Fibroblast of mammary gland (primary cell): Measurements from ENCODE around the gene PRRX2.
A peak's percentile ranks its signal among the peaks of the same experiment; 100 is the strongest.
"Not testable (repeated sequence)": the region's sequence is repeated elsewhere in the genome, so short reads cannot be mapped to it uniquely, and the experiment has no call there.

ENCODE experiments used
- DNase-seq: peaks from one replicate; pipeline ENCODE4 v3.0.0-alpha.2; 2010; ENCODE audit warnings: low read depth
- H3K4me3 ChIP-seq: 2 replicates; pipeline ENCODE4 v1.5.1; 2011; ENCODE audit warnings: low read depth, mild to moderate bottlenecking, low read length, moderate library complexity; ENCODE audit not compliant: control insufficient read depth
- CTCF ChIP-seq: conservative IDR thresholded peaks from 2 replicates; pipeline ENCODE4 v1.5.1; 2011; ENCODE audit warnings: low read depth, low read length, inconsistent platforms; ENCODE audit not compliant: control insufficient read depth, insufficient read depth

Gene PRRX2

GRCh38 chr9:129630967-129631673 is 34.3 kb upstream of the PRRX2 start:
- peak; percentile 65 for DNase-seq
- H3K4me3 ChIP-seq: no peak overlapping the region
- no peak for TF ChIP-seq CTCF

GRCh38 chr9:129631674-129632129 is 33.7 kb upstream of the PRRX2 start:
- no peak for DNase-seq
- no peak overlapping the region for H3K4me3 ChIP-seq
- TF ChIP-seq CTCF: no peak

GRCh38 chr9:129632460-129632859 is 33.0 kb upstream of the PRRX2 start:
- DNase-seq: peak; percentile 60
- no peak overlapping the region for H3K4me3 ChIP-seq
- TF ChIP-seq CTCF: no peak

GRCh38 chr9:129633207-129633606 is 32.2 kb upstream of the PRRX2 start:
- TF ChIP-seq CTCF: no peak
- no peak for DNase-seq
- H3K4me3 ChIP-seq: no peak overlapping the region

- no peak overlapping the region for H3K4me3 ChIP-seq
- TF ChIP-seq CTCF: no peak
- DNase-seq: no peak
These were observed 31.6 kb upstream of the PRRX2 start for GRCh38 chr9:129633848-129634247.

- no peak for TF ChIP-seq CTCF
- DNase-seq: no peak
These were observed 30.1 kb upstream of the PRRX2 start for GRCh38 chr9:129635099-129636065.

GRCh38 chr9:129636343-129636742 is 29.1 kb upstream of the PRRX2 start:
- not testable (repeated sequence) for H3K4me3 ChIP-seq, DNase-seq

More at GRCh38 chr9:129635099-129636065, 30.1 kb upstream of the PRRX2 start:
- no peak overlapping the region for H3K4me3 ChIP-seq
